LNCaP clone FGC (cell line): ENCODE results near the gene MAP2K6.

Source experiments
- DNase-seq: peaks from one replicate; pipeline ENCODE4 v3.0.0-alpha.2; 2011; ENCODE audit warnings: low read depth
- H3K4me3 ChIP-seq: 2 replicates; pipeline ENCODE4 v1.5.1; 2011; ENCODE audit warnings: mild to moderate bottlenecking, low read depth, low read length, control low read depth
- CTCF ChIP-seq: IDR thresholded peaks from 2 replicates; pipeline ENCODE4 v1.5.1; 2012; ENCODE audit warnings: mild to moderate bottlenecking; ENCODE audit not compliant: control insufficient read depth, insufficient read depth; ENCODE audit errors: extremely low read depth

Gene MAP2K6

GRCh38 chr17:69597898-69598692, 183.6 kb downstream of the MAP2K6 start:
- no peak for DNase-seq
- TF ChIP-seq CTCF = no peak
- no peak overlapping the region for H3K4me3 ChIP-seq

- no peak for DNase-seq
- no peak overlapping the region for H3K4me3 ChIP-seq
- TF ChIP-seq CTCF = no peak
Measured at GRCh38 chr17:69602972-69603371, 188.5 kb downstream of the MAP2K6 start.
